Hippocampal formation (tissue), 2 donors: ENCODE results near the gene DNAAF6.

ENCODE experiments used
- DNase-seq, 2 donors: peaks; one replicate each; lab custom pipeline; 2025; lab: John Stamatoyannopoulos, UW

DNAAF6 gene

DNA sequence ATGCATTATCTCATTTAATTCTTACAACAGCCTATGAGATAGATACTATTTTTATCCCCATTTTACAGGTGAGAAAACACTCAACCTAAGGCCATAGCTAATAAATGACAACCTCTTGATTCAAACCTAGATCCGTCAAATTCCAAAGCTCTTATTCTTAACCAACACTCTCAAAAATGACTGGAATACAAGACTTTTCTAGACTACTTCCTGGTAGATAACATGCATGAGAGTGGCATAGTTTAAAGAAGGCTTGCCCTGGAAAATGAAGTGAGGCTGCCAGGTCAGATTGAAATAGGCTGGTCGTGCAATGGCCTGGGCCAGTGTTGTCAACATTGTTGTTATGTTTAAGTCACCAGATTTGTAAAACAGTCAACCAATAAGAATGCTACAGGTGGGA is 86.6 kb downstream of the DNAAF6 start:
- DNase-seq = no peak
